ENCODE measurements around the gene ANO2.
"Not testable (repeated sequence)": the region's sequence is repeated elsewhere in the genome, so short reads cannot be mapped to it uniquely, and the experiment has no call there.

DNA sequence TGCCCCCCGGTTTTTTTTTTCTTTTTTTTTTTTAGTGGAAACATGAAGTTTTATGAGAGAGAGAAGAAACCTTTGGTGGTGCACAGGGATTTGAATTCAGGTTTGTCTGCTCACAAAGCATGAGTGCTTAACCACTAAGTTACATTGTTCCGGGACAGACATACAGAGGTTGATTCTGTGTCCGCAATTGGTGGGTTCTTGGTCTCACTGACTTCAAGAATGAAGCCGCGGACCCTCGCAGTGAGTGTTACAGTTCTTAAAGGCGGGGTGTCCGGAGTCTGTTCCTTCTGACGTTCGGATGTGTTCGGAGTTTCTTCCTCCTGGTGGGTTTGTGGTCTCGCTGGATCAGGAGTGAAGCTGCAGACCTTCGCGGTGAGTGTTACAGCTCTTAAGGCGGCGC, 57.2 kb downstream of the ANO2 start:
- TF ChIP-seq CTCF (IDR thresholded peaks at IDR 0.05; ENCODE audit: low read depth, low read length, poor library complexity, severe bottlenecking); EZH2phosphoT487 (IDR thresholded peaks at IDR 0.05; ENCODE audit: borderline replicate concordance, low read length): not testable (repeated sequence)

All from DOHH2 (cell line).